Cardiac ventricle fibroblast (primary cell): Measurements from ENCODE around the gene TEX13C. TPM values are rescaled to one million over a fixed set of nuclear protein-coding genes. Genes with fewer than 3 reads are reported as not detected.

ENCODE experiments used
- total RNA-seq: library from RNA; depleted of rRNA; stranded (reverse); fragments of >200 nt; gene quantifications from 2 replicates; pipeline ENCODE4 v1.2.3, GENCODE V29; 2015

TEX13C gene
- total RNA-seq: not detected in 2 replicates

DNA sequence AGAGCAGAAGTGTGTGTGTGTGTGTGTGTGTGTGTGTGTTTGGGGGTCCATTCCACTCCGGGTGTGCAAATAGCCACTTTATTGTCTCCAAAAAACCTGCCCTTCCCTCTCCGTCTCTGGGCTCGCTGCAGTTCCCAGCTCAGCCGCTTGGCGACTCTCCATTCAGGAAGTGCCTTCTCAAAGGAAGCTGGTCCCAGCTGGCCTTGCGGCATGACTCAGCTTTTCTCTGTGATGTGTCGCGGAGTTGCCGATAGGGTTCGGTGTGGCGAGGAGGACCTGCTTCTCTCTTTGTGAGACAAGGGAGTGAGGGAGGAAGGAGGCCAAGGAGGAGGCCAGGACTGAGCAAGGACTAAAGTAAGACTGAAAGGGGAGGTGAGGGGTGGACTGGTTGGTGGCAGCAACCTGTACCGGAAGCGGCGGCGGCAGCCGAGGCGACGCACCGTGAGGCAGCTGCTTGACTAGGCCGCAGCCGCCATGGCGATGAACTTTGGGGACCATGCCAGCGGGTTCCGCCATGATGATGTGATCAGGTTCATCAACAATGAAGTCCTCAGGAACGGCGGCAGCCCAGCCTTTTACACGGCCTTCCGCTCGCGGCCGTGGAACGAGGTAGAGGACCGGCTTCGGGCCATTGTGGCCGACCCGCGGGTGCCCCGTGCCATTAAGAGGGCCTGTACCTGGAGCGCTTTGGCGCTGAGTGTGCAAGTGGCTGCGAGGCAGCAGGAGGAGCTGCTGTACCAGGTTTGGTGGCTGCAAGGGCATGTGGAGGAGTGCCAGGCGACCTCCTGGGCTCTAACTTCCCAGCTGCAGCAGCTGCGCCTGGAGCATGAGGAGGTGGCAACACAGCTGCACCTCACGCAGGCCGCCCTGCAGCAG is at the start of gene TEX13C:
TSS of gene TEX13C (plus strand) at position 226 of the 876 bp plus-strand sequence. CDS start at position 475, 249 bp downstream.

